Activated CD4-positive, alpha-beta T cell treated with anti-CD3 and anti-CD28 coated beads, Interleukin-2, amount 50 U/mL, for 48 hours (primary cell): Measurements from ENCODE around the gene POLH.
"Not testable (repeated sequence)": the region's sequence is repeated elsewhere in the genome, so short reads cannot be mapped to it uniquely, and the experiment has no call there.

Experiments
- DNase-seq, 2 experiments: peaks; one replicate each; pipeline ENCODE4 v3.0.0-alpha.2; 2020

Gene POLH

DNA sequence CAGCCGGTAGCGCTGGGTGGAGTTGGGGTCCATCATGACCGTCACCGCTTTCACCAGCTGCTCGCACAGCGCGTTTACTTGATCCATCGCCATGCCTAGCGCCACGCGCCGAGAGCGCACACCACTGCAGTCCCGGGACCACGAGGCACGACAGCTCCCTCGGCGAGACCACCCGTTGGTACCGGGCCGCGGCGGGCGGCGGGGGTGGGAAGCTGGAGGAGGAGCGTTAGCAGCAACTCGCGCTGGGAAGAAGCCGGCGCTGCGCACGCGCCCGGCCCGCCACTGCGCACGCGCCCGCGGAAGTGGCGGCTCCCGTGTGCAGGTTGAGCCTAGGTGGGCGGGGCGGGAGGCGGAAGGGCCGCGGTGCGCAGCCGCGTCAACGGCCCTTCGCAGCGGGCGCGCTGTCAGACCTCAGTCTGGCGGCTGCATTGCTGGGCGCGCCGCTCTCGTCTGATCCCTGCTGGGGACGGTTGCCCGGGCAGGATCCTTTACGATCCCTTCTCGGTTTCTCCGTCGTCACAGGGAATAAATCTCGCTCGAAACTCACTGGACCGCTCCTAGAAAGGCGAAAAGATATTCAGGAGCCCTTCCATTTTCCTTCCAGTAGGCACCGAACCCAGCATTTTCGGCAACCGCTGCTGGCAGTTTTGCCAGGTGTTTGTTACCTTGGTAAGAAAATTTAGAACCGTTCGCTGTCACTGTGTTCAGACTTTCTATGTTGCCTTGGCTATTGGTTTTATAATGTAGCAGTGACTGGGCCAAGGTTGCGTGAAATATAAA lies at the start of gene POLH, which contains the start of gene XPO5:
Gene POLH (plus strand): TSS at position 414 of the 780 bp plus-strand sequence. CDS start 6,135 bp downstream, outside the sequence.
Gene XPO5 (minus strand): TSS at position 267 of the 780 bp plus-strand sequence. CDS start 174 bp downstream, at position 93.
- peak; percentile 88 to 92 for DNase-seq

DNA sequence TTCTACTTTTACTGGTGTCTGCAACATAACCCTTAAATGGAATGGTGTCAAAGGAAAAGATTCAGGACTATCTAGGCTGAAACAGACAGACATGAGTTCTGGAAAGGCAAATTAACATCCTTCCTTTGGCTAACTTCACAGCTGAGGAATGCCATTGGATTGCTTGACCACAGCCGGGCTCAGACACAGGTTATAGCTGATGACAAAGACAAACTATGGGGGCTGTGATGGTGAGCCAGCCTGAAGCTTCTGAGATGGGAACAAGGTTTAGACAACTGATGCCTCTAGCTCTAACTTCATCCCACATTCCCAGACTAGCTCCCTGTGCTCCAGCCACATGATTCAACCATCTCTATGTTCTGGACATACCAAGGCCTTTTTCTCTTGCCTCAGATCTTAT lies 43.8 kb upstream of the POLH start:
- no peak for DNase-seq

DNA sequence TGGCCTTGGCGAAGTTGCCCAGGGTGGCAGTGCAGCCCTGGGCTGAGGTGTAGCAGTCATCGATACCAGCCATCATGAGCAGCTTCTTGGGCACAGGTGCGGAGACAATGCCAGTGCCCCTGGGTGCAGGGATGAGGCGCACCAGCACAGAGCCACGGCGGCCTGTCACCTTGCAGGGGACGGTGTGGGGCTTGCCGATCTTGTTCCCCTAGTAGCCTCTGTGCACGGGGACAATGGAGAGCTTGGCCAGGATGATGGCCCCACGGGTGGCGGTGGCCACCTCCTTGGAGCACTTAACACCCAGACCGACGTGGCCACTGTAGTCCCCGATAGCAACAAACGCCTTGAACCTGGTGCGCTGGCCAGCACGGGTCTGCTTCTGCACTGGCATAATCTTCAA lies 37.0 kb upstream of the POLH start:
- not testable (repeated sequence) for DNase-seq

DNA sequence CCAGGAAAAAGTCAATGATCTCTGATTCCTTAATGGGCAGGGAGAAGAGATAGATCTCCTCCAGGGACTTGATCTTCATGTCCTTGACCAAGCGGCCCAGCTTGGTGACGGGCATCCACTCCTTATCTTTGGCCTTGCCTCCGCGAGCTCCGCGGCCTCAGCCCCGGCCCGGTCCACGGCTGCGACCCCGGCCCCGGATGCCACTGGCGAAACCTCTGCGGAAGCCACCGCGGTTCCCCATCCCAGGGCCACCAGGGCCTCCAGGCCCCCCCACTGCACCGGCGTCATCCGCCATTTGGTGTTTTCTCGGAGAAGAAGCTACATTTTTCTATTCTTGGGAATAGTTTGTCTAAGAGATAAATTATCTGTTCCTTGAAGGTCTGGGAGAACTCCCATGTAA lies 36.6 kb upstream of the POLH start:
- DNase-seq: not testable (repeated sequence)

GRCh38 chr6:43540507-43540906 lies 35.5 kb upstream of the POLH start:
- DNase-seq: no peak

- DNase-seq: no peak
These were observed 34.1 kb upstream of the POLH start for GRCh38 chr6:43541774-43542471.

DNA sequence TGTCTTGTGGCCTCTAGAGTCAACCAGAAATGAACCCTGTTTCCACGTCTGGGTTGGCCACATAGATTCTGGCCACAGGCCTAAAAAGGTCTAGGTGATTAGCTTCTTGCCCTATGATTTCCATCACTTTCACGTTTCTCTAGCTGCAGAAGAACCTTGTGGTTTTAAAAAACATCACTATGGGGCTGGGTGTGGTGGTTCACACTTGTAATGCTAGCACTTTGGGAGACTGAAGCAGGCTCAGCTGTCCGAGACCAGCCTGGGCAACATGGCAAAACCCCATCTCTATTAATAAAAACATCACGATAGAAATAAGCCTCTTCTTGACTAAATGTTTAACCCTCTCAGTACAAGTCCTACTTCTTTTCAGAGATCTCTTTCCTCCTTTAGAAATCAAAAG lies 31.5 kb upstream of the POLH start:
- no peak for DNase-seq

DNA sequence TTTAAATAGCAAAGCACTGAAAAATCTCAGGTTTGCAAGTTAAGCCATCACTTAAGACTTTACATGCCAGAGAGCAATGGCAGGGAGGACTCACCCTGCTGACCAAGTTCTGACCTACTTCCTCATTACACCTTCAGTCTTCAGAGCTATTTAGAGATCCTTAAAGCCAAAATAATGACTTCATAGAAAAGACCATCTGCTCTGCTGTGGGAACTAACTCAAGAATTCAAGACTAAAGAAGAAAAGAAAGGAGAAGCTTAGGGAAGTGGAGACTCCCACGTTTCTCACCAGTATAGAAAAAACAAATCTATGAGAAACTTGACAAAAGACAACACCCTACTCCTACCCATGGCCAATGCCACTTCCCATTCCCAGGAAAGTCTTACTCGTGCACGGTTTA lies 28.8 kb upstream of the POLH start:
- DNase-seq: no peak

GRCh38 chr6:43557620-43558019 lies 18.4 kb upstream of the POLH start:
- not testable (repeated sequence) for DNase-seq

DNA sequence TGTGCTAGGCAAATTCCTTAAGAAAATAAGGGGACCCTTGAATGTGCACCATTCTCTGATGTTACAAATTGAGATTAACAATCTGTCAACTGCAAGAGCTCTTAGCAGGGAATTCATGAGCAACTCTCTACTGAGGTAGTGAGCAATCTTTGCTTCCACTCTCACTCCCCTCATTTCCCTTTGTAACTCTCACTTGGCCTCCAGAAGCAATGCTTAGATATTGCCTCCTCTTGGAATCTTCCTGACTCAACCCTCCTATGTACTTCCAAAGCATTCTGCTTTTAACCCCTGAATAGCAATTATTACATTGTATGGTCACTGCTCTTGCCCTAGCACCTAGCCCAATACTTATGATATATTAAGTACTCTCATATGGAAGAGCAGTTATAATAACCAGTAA lies 16.7 kb upstream of the POLH start:
- no peak for DNase-seq

DNA sequence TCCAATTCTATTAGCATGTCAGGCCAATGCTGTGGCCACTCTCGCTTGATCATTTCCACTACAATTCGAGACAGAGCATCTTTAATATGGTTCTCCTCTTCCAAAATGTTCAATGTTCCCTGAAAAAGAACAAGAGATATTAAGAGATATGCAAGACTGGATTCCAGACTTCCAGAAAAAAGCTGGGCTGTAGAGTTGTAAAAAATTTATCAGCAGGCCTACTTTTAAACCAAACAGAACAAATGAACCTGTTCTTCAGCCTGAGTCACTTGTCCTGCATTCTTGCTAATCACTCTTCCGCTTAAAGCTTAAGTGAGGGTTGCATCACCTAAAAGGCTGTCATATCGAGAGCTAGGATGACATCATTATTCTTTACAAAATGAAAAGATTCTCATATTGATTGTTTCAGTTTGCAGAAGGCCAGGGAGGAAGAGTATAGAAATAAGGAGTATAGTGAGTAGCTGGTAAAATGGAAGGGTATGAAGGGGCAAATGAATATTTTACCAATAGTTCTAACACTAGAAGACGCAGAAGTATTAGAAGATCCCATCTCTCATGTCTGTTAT lies 5.0 kb upstream of the POLH start:
- DNase-seq: no peak

DNA sequence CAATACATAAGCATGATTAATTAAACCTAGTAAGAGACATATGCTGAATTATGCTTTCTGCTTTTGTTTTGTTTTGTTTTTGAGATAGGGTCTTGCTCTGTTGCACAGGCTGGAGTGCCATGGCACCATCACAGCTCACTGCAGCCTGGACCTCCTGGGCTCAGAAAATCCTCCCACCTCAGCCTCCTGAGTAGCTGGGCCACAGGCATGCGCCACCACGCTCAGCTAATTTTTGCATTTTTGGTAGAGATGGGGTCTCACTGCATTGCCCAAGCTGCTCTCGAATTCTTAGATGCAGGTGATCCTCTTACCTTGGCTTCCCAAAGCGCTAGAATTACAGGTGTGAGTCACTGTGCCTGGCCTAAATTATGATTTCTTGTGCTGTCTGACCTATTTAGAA lies 4.0 kb upstream of the POLH start:
- no peak for DNase-seq

DNA sequence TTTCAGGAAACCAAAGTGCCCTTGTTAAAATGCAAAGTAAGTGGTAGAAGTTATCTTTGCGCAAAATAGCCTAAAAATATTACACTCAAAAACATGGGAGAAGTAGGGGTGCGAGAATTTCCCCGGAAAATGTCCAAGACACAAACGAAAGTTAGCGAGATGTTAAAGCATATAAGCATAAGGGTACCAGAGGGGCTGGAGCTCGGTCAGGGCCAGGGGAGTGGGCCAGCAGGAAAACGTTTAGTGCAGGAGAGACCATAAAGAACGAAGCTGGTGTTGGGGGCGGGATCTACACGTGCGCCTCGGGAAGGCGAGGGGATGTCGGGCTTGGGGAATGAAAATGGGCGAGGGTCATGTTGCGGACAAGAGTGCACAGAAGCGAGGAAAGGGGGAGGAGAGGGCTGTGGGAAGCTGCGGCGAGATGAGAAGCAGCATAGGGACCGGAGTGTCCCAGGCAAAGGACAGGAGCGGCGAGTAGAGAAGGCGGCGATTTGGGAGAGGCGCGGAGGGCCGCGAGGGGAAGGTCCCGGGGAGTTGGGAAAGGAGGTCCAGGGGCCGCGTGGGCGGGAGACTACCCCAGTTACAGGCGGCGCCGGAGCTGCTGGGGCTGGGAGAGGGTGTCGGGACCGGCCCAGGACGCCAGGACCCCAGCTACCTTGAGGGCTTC lies 747 bp upstream of the POLH start:
- DNase-seq: peak in 1 of 2 experiments; percentile 57

- no peak for DNase-seq
These were observed 2.8 kb downstream of the POLH start for GRCh38 chr6:43578748-43579147.

DNA sequence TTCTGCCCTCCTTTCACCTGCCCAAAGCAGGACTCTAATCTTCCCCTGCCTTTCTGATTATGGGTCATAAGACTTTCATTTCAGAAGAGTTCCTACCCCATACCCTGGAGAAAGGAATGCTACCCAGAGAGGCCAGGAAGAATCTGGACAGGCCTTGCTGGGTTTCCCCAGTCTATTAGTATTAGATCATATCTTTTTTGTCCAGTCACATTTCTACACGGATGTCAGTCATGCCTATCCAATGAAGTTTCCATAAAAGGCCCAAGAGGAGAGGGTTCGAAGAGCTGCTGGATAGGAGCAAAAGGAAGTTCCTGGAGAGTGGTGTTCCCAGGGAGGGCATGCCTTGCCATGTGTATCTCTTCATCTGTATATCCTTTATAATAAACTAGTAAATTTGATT lies 3.2 kb downstream of the POLH start:
- DNase-seq: no peak

- DNase-seq: no peak
These were observed 6.9 kb downstream of the POLH start for GRCh38 chr6:43582911-43583310.

GRCh38 chr6:43584892-43585570 lies 9.0 kb downstream of the POLH start:
- DNase-seq: no peak

DNA sequence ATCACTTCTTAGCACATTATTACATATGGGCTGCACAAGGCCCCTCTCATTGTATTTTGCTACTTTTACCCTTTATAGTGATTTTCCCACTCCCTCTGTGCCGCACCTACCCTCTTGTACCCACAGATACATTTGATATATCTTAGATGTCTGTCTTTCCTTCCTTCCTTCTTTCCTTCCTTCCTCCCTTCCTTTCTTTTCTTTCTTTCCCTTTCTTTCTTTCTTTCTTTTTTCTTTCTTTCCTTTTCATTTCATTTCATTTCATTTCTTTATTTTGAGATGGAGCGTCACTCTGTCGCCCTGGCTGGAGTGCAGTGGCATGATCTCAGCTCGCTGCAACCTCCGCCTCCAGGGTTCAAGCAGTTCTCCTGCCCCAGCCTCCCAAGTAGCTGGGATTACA lies 12.2 kb downstream of the POLH start:
- DNase-seq: no peak

- not testable (repeated sequence) for DNase-seq
These were observed 13.6 kb downstream of the POLH start for GRCh38 chr6:43589564-43589963.

GRCh38 chr6:43593938-43594337 lies 18.0 kb downstream of the POLH start:
- DNase-seq: no peak

GRCh38 chr6:43600595-43600994 lies 24.6 kb downstream of the POLH start:
- no peak for DNase-seq

- no peak for DNase-seq
These were observed 28.2 kb downstream of the POLH start for GRCh38 chr6:43604174-43604573.

DNA sequence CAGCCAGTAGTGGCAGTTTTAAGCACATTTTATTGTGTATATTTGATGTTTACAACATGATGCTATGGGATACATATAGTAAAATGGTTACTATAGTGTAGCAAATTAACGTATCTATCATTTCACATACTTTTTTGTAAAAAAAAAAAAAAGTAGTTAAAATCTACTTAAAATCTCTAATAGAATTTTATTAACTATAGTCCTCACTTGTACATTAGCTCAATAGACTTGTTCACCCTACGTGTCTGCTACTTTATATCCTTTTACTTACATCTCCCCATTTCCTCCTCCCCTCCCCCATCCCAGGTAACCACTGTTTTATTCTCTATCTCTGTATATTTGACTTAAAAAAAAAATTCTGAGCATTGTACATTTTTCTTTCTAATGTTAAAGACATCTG lies 30.0 kb downstream of the POLH start:
- DNase-seq: no peak
